Right lobe of liver (tissue), 4 donors: Measurements from ENCODE around the gene BICRA.

ENCODE experiments used
- POLR2A ChIP-seq: fragments of 450-650 bp; IDR thresholded peaks from one replicate; pipeline ENCODE4 v1.6.1; 2017; ENCODE audit warnings: antibody characterized with exemption, mild to moderate bottlenecking
- TF ChIP-seq, protein P1 (sequence below), 4 donors: fragments of 200-600 bp in 3 of 4; fragments of 450-650 bp in 1 of 4; IDR thresholded peaks; one replicate each; pipeline versions ENCODE4 v1.5.1 to v1.8.0; 2016 to 2022; ENCODE audit warnings: antibody characterized with exemption in 4 of 4, mild to moderate bottlenecking in 2 of 4
- donor health status: DM: no; HTN: no; CAD: no.
- donor health status: DM: no; HTN: no; CAD: no.
- donor health status: DM: no; HTN: yes; CAD: no.

DNA sequence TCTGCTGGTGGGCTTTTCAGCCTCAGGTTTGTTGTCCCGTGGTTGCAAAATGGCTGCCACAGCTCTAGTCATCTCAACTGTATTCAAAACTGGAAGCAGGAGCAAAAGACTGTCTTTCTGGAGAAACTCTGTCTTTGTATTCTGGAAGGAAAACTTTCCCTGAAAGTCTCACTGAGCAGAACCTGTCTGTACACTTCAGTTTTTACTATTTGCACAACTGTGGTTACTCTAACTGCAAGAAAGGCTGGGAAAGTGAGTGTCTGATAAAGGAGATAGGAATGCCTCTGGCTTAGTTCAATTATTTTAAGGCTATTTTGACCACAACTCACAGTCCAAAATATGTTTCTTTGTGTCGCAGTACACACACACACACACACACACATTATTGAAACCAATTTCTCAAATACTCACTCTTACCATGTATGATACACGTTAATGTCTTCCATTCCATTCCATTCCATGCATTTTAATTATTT, 54.5 kb downstream of the BICRA start:
- TF ChIP-seq, protein P1, sequence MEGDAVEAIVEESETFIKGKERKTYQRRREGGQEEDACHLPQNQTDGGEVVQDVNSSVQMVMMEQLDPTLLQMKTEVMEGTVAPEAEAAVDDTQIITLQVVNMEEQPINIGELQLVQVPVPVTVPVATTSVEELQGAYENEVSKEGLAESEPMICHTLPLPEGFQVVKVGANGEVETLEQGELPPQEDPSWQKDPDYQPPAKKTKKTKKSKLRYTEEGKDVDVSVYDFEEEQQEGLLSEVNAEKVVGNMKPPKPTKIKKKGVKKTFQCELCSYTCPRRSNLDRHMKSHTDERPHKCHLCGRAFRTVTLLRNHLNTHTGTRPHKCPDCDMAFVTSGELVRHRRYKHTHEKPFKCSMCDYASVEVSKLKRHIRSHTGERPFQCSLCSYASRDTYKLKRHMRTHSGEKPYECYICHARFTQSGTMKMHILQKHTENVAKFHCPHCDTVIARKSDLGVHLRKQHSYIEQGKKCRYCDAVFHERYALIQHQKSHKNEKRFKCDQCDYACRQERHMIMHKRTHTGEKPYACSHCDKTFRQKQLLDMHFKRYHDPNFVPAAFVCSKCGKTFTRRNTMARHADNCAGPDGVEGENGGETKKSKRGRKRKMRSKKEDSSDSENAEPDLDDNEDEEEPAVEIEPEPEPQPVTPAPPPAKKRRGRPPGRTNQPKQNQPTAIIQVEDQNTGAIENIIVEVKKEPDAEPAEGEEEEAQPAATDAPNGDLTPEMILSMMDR (IDR thresholded peaks at IDR 0.05), result no peak
- no peak for TF ChIP-seq POLR2A
